Thoracic aorta (tissue), 2 donors: Measurements from ENCODE around the gene CNKSR3. TPM values are rescaled to one million over a fixed set of nuclear protein-coding genes. Genes with fewer than 3 reads are reported as not detected.

Source experiments
- ATAC-seq: fragments of 150-250 bp; one replicate; pipeline ENCODE4 v1.8.0; 2017; ENCODE audit warnings: low read depth; ENCODE audit not compliant: insufficient number of reproducible peaks, low FRiP score
- DNase-seq: peaks from one replicate; pipeline ENCODE4 v3.0.0-alpha.2; 2020; ENCODE audit warnings: low spot score
- H3K27ac ChIP-seq, 2 donors: fragments of 200-600 bp; sonication (generic); 1 replicate in 1 of 2; 2 replicates in 1 of 2; pipeline ENCODE4 v1.5.1; 2016; ENCODE audit warnings: mild to moderate bottlenecking in 2 of 2, moderate library complexity in 2 of 2
- H3K27me3 ChIP-seq: fragments of 200-600 bp; sonication (generic); replicated peaks from 2 replicates; pipeline ENCODE4 v1.6.0; 2016; ENCODE audit warnings: mild to moderate bottlenecking; ENCODE audit not compliant: insufficient read depth
- H3K36me3 ChIP-seq: fragments of 200-600 bp; sonication (generic); one replicate; pipeline ENCODE4 v1.5.1; 2016
- H3K4me1 ChIP-seq, 2 donors: fragments of 200-600 bp; sonication (generic); 1 replicate in 1 of 2; 2 replicates in 1 of 2; pipeline versions ENCODE4 v1.5.1 to v1.6.0; 2016; ENCODE audit warnings: low read depth in 2 of 2, mild to moderate bottlenecking in 1 of 2; ENCODE audit not compliant: control insufficient read depth in 1 of 2
- H3K4me3 ChIP-seq: fragments of 200-600 bp; sonication (generic); 2 replicates; pipeline ENCODE4 v1.5.1; 2016; ENCODE audit warnings: mild to moderate bottlenecking
- H3K9me3 ChIP-seq: fragments of 200-600 bp; sonication (generic); 2 replicates; pipeline ENCODE4 v1.5.1; 2016
- CTCF ChIP-seq: fragments of 200-600 bp; sonication (generic); IDR thresholded peaks from one replicate; pipeline ENCODE4 v1.5.1; 2019; ENCODE audit warnings: antibody characterized with exemption
- total RNA-seq, 2 donors: library from RNA; depleted of rRNA; stranded (reverse); fragments of >200 nt; gene quantifications; one replicate each; pipeline versions ENCODE4 v1.1.0 to v1.2.3, GENCODE V29; 2016

CNKSR3 gene
- total RNA-seq, 2 donors from 2014 or later, result 20.2 to 22.9 TPM

- ATAC-seq (no peak), DNase-seq (no peak)
- peaks cover 12 to 57% of the 10 kb centered on the region in 2 donors for H3K4me1 ChIP-seq
- no peaks in the 10 kb centered on the region for H3K36me3 ChIP-seq
- H3K27me3 ChIP-seq, result no peaks in the 10 kb centered on the region
- TF ChIP-seq CTCF, result no peak
- H3K27ac ChIP-seq, result no peak overlapping the region
- H3K4me3 ChIP-seq, result no peak overlapping the region
- H3K9me3 ChIP-seq, result no peaks in the 10 kb centered on the region
Observed at GRCh38 chr6:154498340-154498934, 12.0 kb downstream of the CNKSR3 start.

- Histone ChIP-seq H3K4me3 (no peak overlapping the region), H3K36me3 (no peaks in the 10 kb centered on the region), H3K9me3 (no peaks in the 10 kb centered on the region), H3K27ac (no peak overlapping the region), H3K27me3 (no peaks in the 10 kb centered on the region), H3K4me1 (peaks cover 10 to 52% of the 10 kb centered on the region in 2 donors)
- ATAC-seq, result no peak
- TF ChIP-seq CTCF, result no peak
- no peak for DNase-seq
Observed at GRCh38 chr6:154496793-154497517, 13.5 kb downstream of the CNKSR3 start.

GRCh38 chr6:154496186-154496585 lies 14.3 kb downstream of the CNKSR3 start:
- Histone ChIP-seq H3K4me3 (no peak overlapping the region), H3K27ac (no peak overlapping the region), H3K27me3 (no peaks in the 10 kb centered on the region), H3K4me1 (peaks cover 10 to 53% of the 10 kb centered on the region in 2 donors), H3K9me3 (no peaks in the 10 kb centered on the region), H3K36me3 (no peaks in the 10 kb centered on the region)
- DNase-seq, result no peak
- no peak for ATAC-seq
- TF ChIP-seq CTCF, result no peak

DNA sequence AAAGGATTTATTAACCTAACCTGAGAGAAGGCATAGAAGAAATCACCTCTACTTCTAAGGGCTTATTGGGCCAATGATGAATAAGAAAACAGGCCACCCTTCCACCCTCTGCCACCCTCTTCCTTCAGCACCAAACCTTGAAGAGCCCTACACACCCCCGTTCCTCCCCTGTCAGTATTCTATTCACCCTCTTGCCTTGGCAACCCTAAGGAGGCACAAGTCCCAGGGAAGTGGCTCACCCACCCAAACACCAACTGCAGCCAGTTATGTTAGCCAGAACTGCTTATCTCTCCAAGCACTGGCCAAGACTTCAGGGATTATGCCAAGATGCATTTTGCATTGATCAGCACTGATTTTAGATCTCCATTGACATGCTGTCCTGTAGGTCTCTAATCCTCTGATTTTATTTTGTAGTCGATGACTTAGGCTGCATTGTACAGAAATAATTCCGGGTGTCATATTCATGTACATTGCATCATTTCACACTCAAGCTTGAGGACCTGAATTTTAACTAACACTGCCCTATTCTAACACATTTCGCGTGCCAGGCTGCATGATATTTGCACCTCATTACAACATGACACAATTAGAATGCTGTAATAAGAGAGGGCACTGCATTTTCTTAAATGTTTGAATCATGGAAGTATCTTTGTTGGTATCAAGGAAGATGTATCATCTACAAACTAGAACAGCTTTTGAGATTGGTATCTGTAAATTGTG lies 15.7 kb downstream of the CNKSR3 start:
- Histone ChIP-seq H3K9me3 (no peaks in the 10 kb centered on the region), H3K27ac (no peak overlapping the region), H3K27me3 (no peaks in the 10 kb centered on the region), H3K36me3 (no peaks in the 10 kb centered on the region), H3K4me1 (peaks cover 7 to 46% of the 10 kb centered on the region in 2 donors), H3K4me3 (no peak overlapping the region)
- ATAC-seq (no peak), DNase-seq (no peak)
- TF ChIP-seq CTCF, result no peak
